Right cardiac atrium (tissue), 5 donors: Measurements from ENCODE around the gene CLDN9. TPM values are rescaled to one million over a fixed set of nuclear protein-coding genes. Genes with fewer than 3 reads are reported as not detected.

Source experiments
- ATAC-seq, 2 donors: fragments of 200-7000 bp; cut with Tn5 transposase; one replicate each; pipeline versions ENCODE4 v1.8.0 to v1.9.1; 2020; ENCODE audit warnings: moderate library complexity in 2 of 2, mild to moderate bottlenecking in 1 of 2
- DNase-seq, 3 donors: peaks; one replicate each; pipeline ENCODE4 v3.0.0-alpha.2; 2020
- H3K27ac ChIP-seq: one replicate; pipeline ENCODE4 v1.5.1; 2013; ENCODE audit warnings: mild to moderate bottlenecking, low read length, control low read depth, moderate library complexity
- H3K27me3 ChIP-seq: one replicate; pipeline ENCODE4 v1.6.1; 2013; ENCODE audit not compliant: control insufficient read depth, insufficient read depth
- H3K4me1 ChIP-seq: one replicate; pipeline ENCODE4 v1.6.1; 2013; ENCODE audit warnings: low read length; ENCODE audit not compliant: control insufficient read depth, insufficient read depth
- H3K4me3 ChIP-seq: one replicate; pipeline ENCODE4 v1.5.1; 2013; ENCODE audit warnings: low read length, control low read depth
- H3K9me3 ChIP-seq: one replicate; pipeline ENCODE4 v1.6.1; 2013; ENCODE audit warnings: low read length; ENCODE audit not compliant: control insufficient read depth
- WGBS: extraction: QIAGEN DNeasy Blood & Tissue Kit; methylation state at CpG from one replicate; pipeline ENCODE4 v1.1.7; 2013; 5-methylcytosine and 5-hydroxymethylcytosine counted together
- intact Hi-C, 4 donors: fragments of 100-400 bp; cut with DNase I; formaldehyde crosslinking; loops; one replicate each; pipeline versions ENCODE4 v1.11.0 to v1.14.0; 2022 to 2023
- polyA plus RNA-seq: library from polyadenylated mRNA; stranded (reverse); fragments of 200-250 nt; gene quantifications from one replicate; pipeline ENCODE4 v1.2.3, GENCODE V29; 2013
- total RNA-seq, 4 donors: library from RNA; stranded (reverse); fragmentation: NEBNext Ultra II Directional; extraction: Animal tissue kit (Norgen Biotek cat#: 25700); gene quantifications; one replicate each; pipeline ENCODE4 v1.2.1, GENCODE V29; 2021
- donor health status: healthy with polysubstance abuse.
- donor health status: DM: no; HTN: yes; CAD: no.
- donor health status: DM: no; HTN: no; CAD: no.
- donor health status: DM: no; HTN: yes; CAD: no; lungs with severe emphysema.
- donor health status: DM: yes; HTN: yes; CAD: no.

The CLDN9 gene
- total and polyA plus RNA-seq, 5 donors: 0.14 to 0.46 (median 0.32) TPM

DNA sequence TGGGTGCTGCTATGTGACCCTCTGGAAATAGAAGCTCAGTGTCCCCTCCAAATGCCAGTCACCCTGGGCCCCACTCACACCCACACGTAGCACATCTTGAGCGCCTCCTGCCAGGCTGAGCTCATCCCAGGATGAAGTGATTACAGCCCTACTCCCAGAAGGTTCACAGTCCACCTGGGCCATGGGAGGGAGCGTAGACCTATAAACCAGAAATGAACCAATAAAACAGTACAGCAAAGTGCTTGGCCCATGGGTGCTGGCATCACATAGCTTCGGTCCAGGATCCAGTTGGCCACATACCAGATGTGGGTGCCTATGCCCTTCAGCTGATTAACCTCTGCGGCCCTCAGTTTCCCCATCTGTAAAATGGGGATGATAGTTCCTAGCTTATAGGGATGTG is 26.2 kb downstream of the CLDN9 start:
- peak in 1 of 3 donors; percentile 9 for DNase-seq
- intact Hi-C loops: no loop called here
- Histone ChIP-seq H3K4me1 (no peaks in the 10 kb centered on the region), H3K9me3 (no peaks in the 10 kb centered on the region), H3K4me3 (no peak overlapping the region), H3K27ac (no peak overlapping the region), H3K27me3 (no peaks in the 10 kb centered on the region)
- peak in 1 of 2 donors; percentile 10 for ATAC-seq
- WGBS: 80% methylated on average over 5 of the region's 5 CpGs

DNA sequence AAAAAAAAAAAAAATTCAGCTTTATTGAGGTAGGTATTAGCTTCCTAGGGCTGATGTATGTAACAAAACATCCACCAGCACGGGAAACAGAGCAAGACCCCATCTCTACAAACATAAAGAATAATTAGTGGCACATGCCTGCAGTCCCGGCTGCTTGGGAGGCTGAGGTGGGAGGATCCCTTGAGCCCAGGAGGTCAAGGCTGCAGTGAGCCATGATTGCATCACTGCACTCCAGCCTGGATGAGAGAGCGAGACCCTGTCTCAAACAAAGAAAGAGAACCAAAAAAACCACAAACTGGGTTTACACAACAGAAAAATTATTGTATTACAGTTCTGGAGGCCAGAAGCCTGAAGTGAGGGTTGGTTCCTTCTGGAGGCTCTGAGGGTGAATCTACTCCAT is 29.7 kb downstream of the CLDN9 start:
- no peak overlapping the region for H3K27ac ChIP-seq
- WGBS: 91% methylated on average over 3 of the region's 3 CpGs
- H3K4me1 ChIP-seq: no peaks in the 10 kb centered on the region
- H3K27me3 ChIP-seq: no peaks in the 10 kb centered on the region
- H3K9me3 ChIP-seq: no peaks in the 10 kb centered on the region
- no peak overlapping the region for H3K4me3 ChIP-seq
- DNase-seq (no peak), ATAC-seq (no peak)
- intact Hi-C loops: no loop called here

DNA sequence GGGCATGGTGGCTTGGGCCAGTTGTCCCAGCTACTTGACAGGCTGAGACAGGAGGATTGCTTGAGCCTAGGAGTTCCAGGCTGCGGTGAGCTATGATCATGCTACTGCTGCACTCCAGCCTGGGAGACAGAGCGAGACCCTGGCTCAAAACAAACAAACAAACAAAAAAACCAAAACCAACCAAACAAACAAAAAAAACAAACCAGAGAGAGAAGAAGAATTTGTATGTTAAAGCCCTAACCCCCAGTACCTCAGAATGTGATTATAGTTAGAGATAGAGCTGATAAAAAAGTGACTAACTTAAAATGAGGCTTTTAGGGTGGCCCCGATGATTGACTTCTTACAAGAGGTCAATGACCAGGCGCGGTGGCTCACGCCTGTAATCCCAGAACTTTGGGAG is 32.0 kb downstream of the CLDN9 start:
- H3K27me3 ChIP-seq: no peaks in the 10 kb centered on the region
- H3K9me3 ChIP-seq: no peaks in the 10 kb centered on the region
- 91% methylated on average over 6 of the region's 6 CpGs for WGBS
- ATAC-seq: no peak
- no peak overlapping the region for H3K27ac ChIP-seq
- DNase-seq: no peak
- no peaks in the 10 kb centered on the region for H3K4me1 ChIP-seq
- H3K4me3 ChIP-seq: no peak overlapping the region
- intact Hi-C loops: no loop called here

DNA sequence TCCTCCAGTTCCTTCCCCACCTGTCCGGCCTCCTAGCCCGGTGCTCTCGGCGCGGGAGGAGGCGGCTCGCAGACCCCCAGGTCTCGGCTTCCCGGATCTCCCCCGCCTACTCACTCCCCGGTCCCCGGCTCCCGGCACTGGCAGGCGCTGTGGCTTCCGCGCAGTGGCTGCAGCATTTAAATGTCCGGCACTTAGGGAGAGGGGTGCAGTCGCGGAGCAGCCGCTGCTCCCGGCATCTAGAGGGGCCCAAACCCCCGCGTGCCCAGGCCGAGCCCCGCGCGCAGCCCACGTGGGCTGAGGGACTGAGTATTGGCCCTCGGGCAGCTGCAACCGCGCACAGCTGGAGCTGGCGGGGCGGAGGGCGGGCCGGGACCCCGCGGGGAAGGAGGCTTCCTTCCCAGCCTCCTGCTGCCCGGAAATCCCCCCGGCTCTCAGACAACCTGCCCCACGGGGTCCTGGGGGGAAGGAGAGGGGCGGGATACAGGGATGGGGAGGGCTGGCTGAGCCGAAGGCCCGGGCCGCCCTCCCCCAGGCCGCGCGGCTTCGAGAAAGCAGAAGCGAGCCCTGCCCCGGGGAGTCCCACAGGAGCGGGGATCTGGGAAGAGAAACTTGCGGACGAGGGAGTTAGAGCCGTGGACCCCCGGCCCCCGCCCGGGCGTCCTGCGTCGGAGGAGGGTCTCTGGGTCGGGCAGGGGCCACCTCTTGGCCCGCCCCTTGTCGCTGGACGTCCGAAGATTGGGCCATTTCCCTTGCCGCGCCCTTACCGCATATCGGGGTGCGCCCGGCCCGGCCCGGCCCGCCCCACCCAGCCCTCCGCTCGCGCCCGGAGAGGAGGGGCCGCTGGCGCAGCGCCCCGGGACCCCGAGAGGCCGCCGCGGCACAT is 33.3 kb downstream of the CLDN9 start, which contains the start of gene MMP25:
TSS of gene MMP25 (plus strand) at position 804 of the 883 bp plus-strand sequence. CDS start 357 bp downstream, outside the sequence.
- under 1% methylated on average over 86 of the region's 86 CpGs for WGBS
- intact Hi-C loops: no loop called here
- no peak within 1 kb of the TSS for H3K27ac ChIP-seq
- peak within 1 kb of the TSS; percentile 33 for H3K4me3 ChIP-seq
- H3K9me3 ChIP-seq: no peaks in the 10 kb centered on the region
- H3K27me3 ChIP-seq: no peaks in the 10 kb centered on the region
- peak in 1 of 3 donors; percentile 58 for DNase-seq
- ATAC-seq: peak; percentile 34 to 51
- H3K4me1 ChIP-seq: no peaks in the 10 kb centered on the region

DNA sequence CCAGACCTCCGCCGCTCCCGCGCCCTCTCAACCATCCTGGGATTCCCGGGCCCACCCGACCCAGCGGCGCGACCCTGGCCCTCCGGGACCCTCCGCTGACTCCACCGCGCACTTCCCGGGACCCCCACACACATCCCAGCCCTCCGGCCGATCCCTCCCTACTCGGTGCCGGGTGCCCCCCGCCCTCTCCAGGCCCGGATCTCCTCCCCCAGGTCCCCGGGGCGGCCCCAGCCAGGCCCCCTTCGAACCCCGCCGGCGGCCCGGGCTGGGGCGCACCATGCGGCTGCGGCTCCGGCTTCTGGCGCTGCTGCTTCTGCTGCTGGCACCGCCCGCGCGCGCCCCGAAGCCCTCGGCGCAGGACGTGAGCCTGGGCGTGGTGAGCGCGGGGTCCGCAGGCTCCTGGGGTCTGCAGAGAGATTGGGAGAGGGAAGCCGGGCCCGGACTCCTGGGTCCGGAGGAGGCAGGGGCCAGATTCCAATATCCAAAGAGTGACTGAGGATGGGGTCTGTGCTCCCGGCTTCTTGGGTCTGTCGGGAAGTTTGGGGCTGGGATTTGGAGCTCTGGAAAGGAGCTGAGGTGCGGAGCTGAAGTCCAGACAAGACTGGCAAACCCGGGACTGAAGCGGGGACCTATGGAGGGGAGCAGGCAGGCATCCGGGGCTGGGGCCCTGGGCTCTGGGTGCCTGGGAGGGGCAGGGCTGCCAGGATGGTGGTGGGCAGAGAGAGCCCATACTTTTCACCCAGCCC is 34.1 kb downstream of the CLDN9 start:
- Histone ChIP-seq H3K4me3 (peak overlapping the region; percentile 33), H3K27ac (no peak overlapping the region), H3K27me3 (no peaks in the 10 kb centered on the region), H3K4me1 (no peaks in the 10 kb centered on the region), H3K9me3 (no peaks in the 10 kb centered on the region)
- WGBS: 2% methylated on average over 54 of the region's 54 CpGs
- ATAC-seq (peak in 1 of 2 donors; percentile 4), DNase-seq (peak in 1 of 3 donors; percentile 43)
- intact Hi-C loops: no loop called here

DNA sequence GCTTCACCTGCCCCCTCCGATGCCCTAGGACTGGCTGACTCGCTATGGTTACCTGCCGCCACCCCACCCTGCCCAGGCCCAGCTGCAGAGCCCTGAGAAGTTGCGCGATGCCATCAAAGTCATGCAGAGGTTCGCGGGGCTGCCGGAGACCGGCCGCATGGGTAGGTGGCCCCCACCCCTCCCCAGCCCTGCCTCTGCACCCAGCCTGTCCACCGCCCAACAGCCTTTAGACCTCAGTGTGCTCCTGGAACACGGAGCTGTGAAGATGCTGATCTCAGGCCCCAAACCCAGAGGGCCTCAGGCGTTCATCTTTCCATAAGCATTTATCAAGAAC is 34.6 kb downstream of the CLDN9 start:
- peak in 1 of 3 donors; percentile 42 for DNase-seq
- no peak overlapping the region for H3K27ac ChIP-seq
- H3K9me3 ChIP-seq: no peaks in the 10 kb centered on the region
- intact Hi-C loops: no loop called here
- no peaks in the 10 kb centered on the region for H3K4me1 ChIP-seq
- no peaks in the 10 kb centered on the region for H3K27me3 ChIP-seq
- 19% methylated on average over 13 of the region's 13 CpGs for WGBS
- no peak overlapping the region for H3K4me3 ChIP-seq
- ATAC-seq: no peak

DNA sequence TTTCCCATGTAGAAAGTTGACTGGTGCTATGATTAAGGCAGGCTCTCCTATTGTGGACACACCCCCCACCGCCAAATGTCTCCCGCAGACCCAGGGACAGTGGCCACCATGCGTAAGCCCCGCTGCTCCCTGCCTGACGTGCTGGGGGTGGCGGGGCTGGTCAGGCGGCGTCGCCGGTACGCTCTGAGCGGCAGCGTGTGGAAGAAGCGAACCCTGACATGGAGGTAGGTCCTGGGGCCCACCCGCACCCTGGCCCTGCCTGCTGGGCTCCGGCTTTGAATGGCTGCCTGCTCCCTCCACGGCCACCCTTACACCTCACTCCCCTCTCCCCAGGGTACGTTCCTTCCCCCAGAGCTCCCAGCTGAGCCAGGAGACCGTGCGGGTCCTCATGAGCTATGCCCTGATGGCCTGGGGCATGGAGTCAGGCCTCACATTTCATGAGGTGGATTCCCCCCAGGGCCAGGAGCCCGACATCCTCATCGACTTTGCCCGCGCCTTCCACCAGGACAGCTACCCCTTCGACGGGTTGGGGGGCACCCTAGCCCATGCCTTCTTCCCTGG is 37.3 kb downstream of the CLDN9 start:
- 82% methylated on average over 26 of the region's 26 CpGs for WGBS
- DNase-seq (peak in 1 of 3 donors; percentile 56), ATAC-seq (no peak)
- Histone ChIP-seq H3K4me1 (no peaks in the 10 kb centered on the region), H3K27ac (no peak overlapping the region), H3K9me3 (no peaks in the 10 kb centered on the region), H3K27me3 (no peaks in the 10 kb centered on the region), H3K4me3 (no peak overlapping the region)
- intact Hi-C loops: no loop called here

DNA sequence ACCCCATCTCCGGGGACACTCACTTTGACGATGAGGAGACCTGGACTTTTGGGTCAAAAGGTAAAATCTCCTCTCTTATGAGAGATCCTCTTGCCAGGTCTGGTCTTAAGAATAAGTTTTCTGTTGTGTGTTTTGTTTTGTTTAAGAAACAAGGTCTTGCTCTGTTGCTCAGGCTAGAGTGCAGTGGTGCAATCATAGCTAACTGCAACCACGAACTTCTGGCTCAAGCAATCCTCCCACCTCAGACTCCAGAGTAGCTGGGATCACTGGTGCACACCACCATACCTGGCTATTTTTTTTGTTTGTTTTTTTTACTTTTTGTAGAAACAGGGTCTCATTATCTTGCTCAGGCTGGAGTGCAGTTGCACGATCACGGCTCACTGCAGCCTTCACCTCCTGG is 37.8 kb downstream of the CLDN9 start:
- DNase-seq: no peak
- H3K9me3 ChIP-seq: no peaks in the 10 kb centered on the region
- no peak for ATAC-seq
- WGBS: 75% methylated on average over 5 of the region's 5 CpGs
- H3K4me1 ChIP-seq: no peaks in the 10 kb centered on the region
- H3K27me3 ChIP-seq: no peaks in the 10 kb centered on the region
- no peak overlapping the region for H3K27ac ChIP-seq
- intact Hi-C loops: no loop called here
- no peak overlapping the region for H3K4me3 ChIP-seq

DNA sequence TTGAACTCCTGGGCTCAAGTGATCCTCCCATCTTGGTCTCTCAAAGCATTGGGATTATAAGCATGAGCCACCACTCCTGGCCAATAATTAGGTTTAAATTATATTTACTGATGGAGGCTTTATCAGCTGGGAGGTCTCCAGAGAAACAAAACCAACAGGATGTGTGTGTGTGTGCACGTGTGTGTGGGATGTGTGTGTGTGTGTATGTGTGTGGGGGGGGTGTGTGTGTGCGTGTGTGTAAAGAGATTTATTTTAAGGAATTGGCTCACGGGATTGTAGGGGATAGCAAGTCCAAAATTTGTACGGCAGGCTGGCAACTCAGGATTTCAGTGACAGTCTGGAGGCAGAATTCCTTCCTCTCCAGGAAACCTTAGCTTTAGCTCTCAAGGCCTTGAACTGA is 38.3 kb downstream of the CLDN9 start:
- Histone ChIP-seq H3K4me1 (no peaks in the 10 kb centered on the region), H3K4me3 (no peak overlapping the region), H3K9me3 (no peaks in the 10 kb centered on the region), H3K27me3 (no peaks in the 10 kb centered on the region), H3K27ac (no peak overlapping the region)
- WGBS: 23% methylated on average over 4 of the region's 4 CpGs
- intact Hi-C loops: no loop called here
- DNase-seq (peak in 1 of 3 donors; percentile 1), ATAC-seq (no peak)

DNA sequence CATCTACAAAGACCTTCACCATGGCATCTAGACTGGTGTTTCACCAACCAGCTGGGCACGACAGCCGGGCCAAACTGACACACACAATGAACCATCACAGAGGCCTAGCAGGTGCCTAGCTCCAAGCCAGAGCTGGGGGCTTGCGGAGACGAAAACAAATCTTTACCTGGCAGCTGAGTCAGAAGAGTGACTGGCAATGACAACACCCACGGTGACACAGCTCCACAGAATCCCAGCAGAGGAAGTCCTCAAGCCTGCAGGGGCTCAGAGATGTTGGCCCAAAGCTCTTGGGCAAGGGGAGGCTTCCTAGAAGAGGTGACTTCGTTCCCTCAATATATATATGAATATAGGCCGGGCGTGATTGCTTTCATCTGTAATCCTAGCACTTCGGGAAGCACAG is 38.8 kb downstream of the CLDN9 start:
- Histone ChIP-seq H3K27ac (no peak overlapping the region), H3K4me3 (no peak overlapping the region), H3K27me3 (no peaks in the 10 kb centered on the region), H3K9me3 (no peaks in the 10 kb centered on the region), H3K4me1 (no peaks in the 10 kb centered on the region)
- intact Hi-C loops: no loop called here
- no peak for ATAC-seq
- DNase-seq: peak in 1 of 3 donors; percentile 38
- 79% methylated on average over 9 of the region's 9 CpGs for WGBS
